ENCODE results near the gene HECTD3.
"Not testable (repeated sequence)": the region's sequence is repeated elsewhere in the genome, so short reads cannot be mapped to it uniquely, and the experiment has no call there.

Gene HECTD3

DNA sequence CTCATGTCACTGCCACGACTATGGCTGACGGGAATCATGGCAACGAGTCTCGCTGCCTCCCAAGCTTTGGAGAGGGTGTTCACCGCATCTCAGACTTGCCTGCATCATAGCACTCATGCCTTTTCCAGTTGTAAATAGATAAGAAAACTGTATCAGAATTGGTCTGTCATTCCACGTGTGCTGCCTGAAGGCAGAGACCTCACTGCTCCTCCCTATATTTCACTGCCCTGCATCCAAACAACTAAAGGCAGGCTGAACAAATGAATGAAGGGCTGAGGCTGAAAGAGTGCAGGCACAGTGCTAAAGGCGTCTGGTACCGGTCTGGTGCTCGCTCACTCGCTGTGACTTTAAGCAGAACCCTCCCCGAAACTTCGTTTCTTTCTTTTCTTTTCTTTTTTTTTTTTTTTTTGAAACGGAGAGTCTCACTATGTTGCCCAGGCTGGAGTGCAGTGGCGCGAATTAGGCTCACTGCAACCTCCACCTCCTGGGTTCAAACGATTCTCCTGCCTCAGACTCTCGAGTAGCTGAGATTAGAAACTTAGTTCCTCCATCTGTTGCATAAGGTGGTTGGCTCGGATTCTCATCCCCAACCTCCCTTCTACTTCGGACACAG lies 25.3 kb downstream of the HECTD3 start:
- DNase-seq = no peak

DNA sequence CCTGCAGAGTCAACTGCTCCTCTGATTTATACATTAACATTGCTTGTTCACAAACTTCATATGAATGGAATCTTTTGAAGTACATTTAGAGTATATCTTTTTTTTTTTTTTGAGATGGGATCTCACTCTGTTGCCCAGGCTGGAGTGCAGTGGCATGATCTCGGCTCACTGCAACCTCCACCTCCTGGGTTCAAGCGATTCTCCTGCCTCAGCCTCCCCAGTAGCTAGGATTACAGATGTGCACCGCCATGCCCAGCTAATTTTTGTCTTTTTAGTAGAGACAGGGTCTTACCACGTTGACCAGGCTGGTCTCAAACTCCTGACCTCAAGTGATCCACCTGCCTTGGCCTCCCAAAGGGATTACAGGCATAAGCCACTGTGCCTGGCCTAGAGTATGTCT lies 33.8 kb downstream of the HECTD3 start:
- not testable (repeated sequence) for DNase-seq

DNA sequence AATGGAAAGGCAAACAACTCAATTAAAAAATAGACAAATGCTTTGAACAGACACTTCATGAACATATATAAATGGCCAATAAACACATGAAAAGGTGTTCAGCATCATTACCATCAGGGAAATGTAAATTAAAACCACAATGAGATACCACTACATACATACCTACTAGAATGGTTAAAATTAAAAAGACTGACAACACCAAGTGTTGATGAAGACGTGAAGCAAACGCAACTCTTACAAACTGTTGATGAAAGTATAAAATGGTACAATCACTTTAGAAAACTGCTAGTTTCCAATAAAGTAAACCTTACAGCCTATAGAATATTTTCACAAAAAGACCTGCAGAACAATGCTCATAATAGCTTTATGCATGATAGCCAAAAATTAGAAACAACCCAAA lies 34.9 kb downstream of the HECTD3 start:
- DNase-seq = no peak

DNA sequence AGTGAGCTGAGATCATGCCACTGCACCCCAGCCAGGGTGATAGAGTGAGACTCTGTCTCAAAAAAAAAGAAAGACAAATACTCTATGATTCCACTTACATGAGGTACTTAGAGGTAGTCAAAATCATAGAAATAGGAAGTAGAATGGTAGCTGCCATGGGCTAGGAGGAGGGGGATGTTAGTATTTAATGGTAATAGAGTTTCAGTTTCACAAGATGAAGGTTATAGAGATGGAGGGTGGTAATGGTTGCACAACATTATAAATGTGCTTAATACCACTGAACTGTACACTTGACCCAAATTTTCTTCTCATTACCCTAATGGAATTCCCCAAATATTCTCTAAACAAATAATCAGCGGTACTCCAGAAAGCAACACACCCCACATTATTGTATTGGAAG lies 37.5 kb downstream of the HECTD3 start:
- DNase-seq = no peak

DNA sequence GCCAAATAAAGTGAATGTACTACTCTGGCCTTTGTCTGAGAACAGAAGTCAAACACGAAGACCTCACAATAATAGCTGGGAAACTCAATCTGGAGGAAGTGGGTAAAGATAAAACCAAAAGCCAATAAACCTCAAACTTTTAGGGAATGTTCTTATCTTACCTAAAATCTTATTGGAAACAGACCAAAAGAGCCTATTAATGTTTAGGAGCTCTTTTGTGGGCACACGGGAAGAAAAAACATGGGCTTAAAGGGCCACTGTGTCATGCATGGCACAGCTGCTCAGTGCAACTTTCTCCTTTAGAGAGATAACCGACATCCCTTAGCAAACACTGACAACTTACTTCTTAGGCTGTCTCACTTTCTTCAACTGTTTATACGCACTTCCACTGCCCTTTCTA lies 40.8 kb downstream of the HECTD3 start:
- DNase-seq = no peak

DNA sequence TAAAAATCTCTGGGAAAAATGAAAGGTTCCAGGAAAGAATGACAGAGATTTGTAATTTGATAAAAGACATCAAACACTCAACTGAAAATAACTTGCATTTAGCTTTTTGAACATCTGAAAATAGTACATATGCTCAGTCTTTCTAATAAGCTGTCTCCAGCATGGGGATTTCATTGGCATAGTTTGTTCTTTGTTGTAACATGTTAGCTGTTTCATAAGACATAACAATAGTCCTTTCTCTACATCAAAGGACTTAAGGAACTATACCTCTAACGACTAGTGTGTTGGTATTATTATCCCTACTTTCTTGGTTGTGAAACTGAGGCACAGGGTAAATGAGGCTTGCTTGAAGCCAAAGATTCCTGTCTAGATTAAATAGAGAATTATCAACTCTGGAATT lies 46.7 kb downstream of the HECTD3 start:
- DNase-seq = no peak

DNA sequence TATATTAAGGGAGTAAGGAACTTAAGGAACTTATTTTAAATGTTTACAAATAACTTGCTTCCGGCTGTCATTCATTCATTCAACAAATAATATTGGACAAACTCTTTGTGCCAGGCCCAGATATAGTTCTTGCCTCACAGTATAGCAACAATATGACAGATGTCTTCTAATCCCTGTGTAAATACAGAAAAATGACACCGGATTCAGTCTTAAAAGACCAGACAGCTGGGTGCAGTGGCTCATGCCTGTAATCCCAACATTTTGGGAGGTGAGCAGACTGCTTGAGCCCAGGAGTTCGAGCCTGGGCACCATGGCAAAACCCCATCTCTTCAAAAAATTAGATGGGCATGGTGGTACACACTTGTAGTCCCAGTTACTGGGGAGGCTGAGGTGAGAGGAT lies 48.4 kb downstream of the HECTD3 start:
- no peak for DNase-seq

DNA sequence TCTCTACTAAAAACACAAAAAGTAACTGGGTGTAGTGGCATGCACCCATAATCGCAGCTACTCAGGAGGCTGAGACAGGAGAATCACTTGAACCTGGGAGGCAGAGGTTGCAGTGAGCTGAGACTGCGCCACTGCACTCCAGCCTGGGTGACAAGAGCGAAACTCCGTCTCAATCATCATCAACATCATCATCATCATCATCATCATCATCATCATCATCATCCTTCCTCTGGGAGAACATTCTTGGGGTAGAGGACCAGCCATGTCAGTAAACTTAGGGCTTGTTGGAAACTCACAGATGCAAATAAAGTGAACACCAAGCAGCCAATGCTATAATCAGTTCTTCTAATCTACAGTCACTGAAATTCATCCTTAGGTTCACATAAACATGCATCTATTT lies 49.1 kb downstream of the HECTD3 start:
- DNase-seq = not testable (repeated sequence)

DNA sequence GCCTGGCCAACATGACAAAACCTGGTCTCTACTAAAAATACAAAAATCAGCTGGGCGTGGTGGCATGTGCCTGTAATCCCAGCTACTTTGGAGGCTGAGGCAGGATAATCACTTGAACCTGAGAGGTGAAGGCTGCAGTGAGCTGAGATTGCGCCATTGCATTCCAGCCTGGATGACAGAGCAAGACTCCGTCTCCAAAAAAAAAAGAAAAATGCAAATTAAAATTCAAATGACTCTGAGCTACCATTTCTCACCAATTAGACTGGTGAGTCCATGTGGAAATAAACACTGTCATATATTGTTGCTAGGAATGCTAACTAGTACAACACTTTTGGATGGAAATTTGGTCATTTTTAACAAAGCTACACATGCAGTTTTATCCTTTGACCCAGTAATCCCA lies 53.6 kb downstream of the HECTD3 start:
- DNase-seq = not testable (repeated sequence)

DNA sequence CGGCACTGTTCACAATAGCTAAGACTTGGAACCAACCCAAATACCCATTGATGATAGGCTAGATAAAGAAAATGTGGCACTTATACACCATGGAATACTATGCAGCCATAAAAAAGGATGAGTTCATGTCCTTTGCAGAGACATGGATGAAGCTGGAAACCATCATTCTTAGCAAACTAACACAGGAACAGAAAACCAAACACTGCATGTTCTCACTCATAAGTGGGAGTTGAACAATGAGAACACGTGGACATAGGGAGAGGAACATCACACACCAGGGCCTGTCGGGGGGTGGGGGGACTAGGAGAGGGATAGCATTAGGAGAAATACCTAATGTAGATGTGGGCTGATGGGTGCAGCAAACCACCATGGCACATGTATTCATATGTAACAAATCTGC lies 55.0 kb downstream of the HECTD3 start:
- DNase-seq = not testable (repeated sequence)

Measured in RPMI8226 (cell line).